GM12878 (cell line): ENCODE data around the gene PROB1. TPM values are rescaled to one million over a fixed set of nuclear protein-coding genes. Genes with fewer than 3 reads are reported as not detected.
A peak's percentile ranks its signal among the peaks of the same experiment; 100 is the strongest.

Experiments
- ATAC-seq: fragments of 200-7000 bp; cut with Tn5 transposase; 3 replicates; pipeline ENCODE4 v1.9.1; 2020; ENCODE audit warnings: mild to moderate bottlenecking, moderate library complexity
- BruUV-seq: library from RNA; stranded (reverse); fragments of 400-500 nt; replicated peaks from 2 replicates; lab custom pipeline; 2021; lab: Mats Ljungman, UMichigan
- CTCF ChIA-PET: fragments of 300-600 bp; sonication (Branson Sonifier 250); formaldehyde crosslinking; extraction: SDS; loops from one replicate; lab custom pipeline; 2021; ENCODE audit warnings: inconsistent platforms; lab: Yijun Ruan, JAX
- POLR2A ChIA-PET: fragments of 350-600 bp; formaldehyde crosslinking; extraction: SDS; loops from one replicate; lab custom pipeline; 2021; ENCODE audit warnings: inconsistent platforms; lab: Charles Lee
- RAD21 ChIA-PET: fragments of 300-600 bp; sonication (Branson Sonifier 250); formaldehyde crosslinking; loops from one replicate; lab custom pipeline; 2023; ENCODE audit warnings: antibody characterized with exemption; ENCODE audit not compliant: unreplicated experiment; lab: Charles Lee
- SMC1A ChIA-PET: fragments of 300-600 bp; sonication (Branson Sonifier 250); formaldehyde crosslinking; loops from one replicate; lab custom pipeline; 2023; ENCODE audit not compliant: unreplicated experiment, uncharacterized antibody; lab: Charles Lee
- DNase-seq: peaks from one replicate; pipeline ENCODE4 v3.0.0-alpha.2; 2011; ENCODE audit warnings: low read depth, low spot score
- FAIRE-seq: peaks from 3 replicates; lab custom pipeline; 2011; peaks lifted over from hg19 to GRCh38; lab: Jason Lieb, UNC
- H2AFZ ChIP-seq: 2 replicates; pipeline ENCODE4 v1.6.0; 2011; ENCODE audit warnings: low read depth, low read length, control low read depth; ENCODE audit not compliant: control insufficient read depth
- H3K27ac ChIP-seq: 2 replicates; pipeline ENCODE4 v1.5.1; 2011; ENCODE audit warnings: control low read depth; ENCODE audit not compliant: control insufficient read depth, insufficient read depth
- H3K27me3 ChIP-seq, 2 experiments: replicated peaks in 1 of 2; 2 replicates each; pipeline versions ENCODE4 v1.6.0 to v1.6.1; 2011; ENCODE audit warnings: low read length in 1 of 2; ENCODE audit not compliant: control insufficient read depth in 2 of 2, insufficient read depth in 2 of 2
- H3K36me3 ChIP-seq, 2 experiments: 2 replicates each; pipeline ENCODE4 v1.5.1; 2011; ENCODE audit warnings: low read length in 1 of 2; ENCODE audit not compliant: control insufficient read depth in 2 of 2, insufficient read depth in 2 of 2
- H3K4me1 ChIP-seq: 2 replicates; pipeline ENCODE4 v1.6.1; 2011; ENCODE audit warnings: mild to moderate bottlenecking, low read length, moderate library complexity, mixed read lengths; ENCODE audit not compliant: control insufficient read depth, insufficient read depth
- H3K4me2 ChIP-seq: 2 replicates; pipeline ENCODE4 v1.6.0; 2011; ENCODE audit warnings: control low read depth; ENCODE audit not compliant: control insufficient read depth, insufficient read depth
- H3K4me3 ChIP-seq: fragments of 200-600 bp; sonication (generic); 2 replicates; pipeline ENCODE4 v1.5.1; 2016
- H3K79me2 ChIP-seq: 2 replicates; pipeline ENCODE4 v1.6.0; 2011; ENCODE audit warnings: low read length; ENCODE audit not compliant: control insufficient read depth, insufficient read depth
- H3K9ac ChIP-seq: 2 replicates; pipeline ENCODE4 v1.8.0; 2011; ENCODE audit warnings: low read length, control low read depth, mixed read lengths; ENCODE audit not compliant: control insufficient read depth, insufficient read depth
- H3K9me3 ChIP-seq: replicated peaks from 3 replicates; pipeline ENCODE4 v1.5.1; 2011; ENCODE audit warnings: mild to moderate bottlenecking, low read length; ENCODE audit not compliant: control insufficient read depth, insufficient read depth
- H4K20me1 ChIP-seq: 2 replicates; pipeline ENCODE4 v1.6.0; 2011; ENCODE audit not compliant: control insufficient read depth, insufficient read depth
- BACH1 ChIP-seq: fragments of 450-650 bp; IDR thresholded peaks from 2 replicates; pipeline ENCODE4 v1.6.1; 2017; ENCODE audit warnings: mild to moderate bottlenecking, borderline replicate concordance
- CBX3 ChIP-seq: fragments of 200-600 bp; sonication (generic); IDR thresholded peaks from 2 replicates; pipeline ENCODE4 v1.6.1; 2016; ENCODE audit warnings: low read depth, borderline replicate concordance
- CREM ChIP-seq: IDR thresholded peaks from 2 replicates; pipeline ENCODE4 v1.6.1; 2014; ENCODE audit warnings: antibody characterized with exemption, low read depth
- E2F4 ChIP-seq: IDR thresholded peaks from 2 replicates; pipeline ENCODE4 v1.6.1; 2012; ENCODE audit warnings: low read depth, low read length, improper control_type of control experiment
- EZH2 ChIP-seq: IDR thresholded peaks from 2 replicates; pipeline ENCODE4 v1.6.1; 2012; ENCODE audit warnings: low read depth, mild to moderate bottlenecking, control low read depth, inconsistent platforms, low read length, borderline replicate concordance; ENCODE audit not compliant: control insufficient read depth
- GATAD2B ChIP-seq: fragments of 450-650 bp; conservative IDR thresholded peaks from 2 replicates; pipeline ENCODE4 v1.6.1; 2017; ENCODE audit warnings: low read depth, mild to moderate bottlenecking, moderate library complexity
- HCFC1 ChIP-seq: fragments of 150-350 bp; IDR thresholded peaks from 2 replicates; pipeline ENCODE4 v1.6.1; 2014; ENCODE audit warnings: low read length
- LARP7 ChIP-seq: fragments of 450-650 bp; IDR thresholded peaks from 2 replicates; pipeline ENCODE4 v1.6.1; 2017; ENCODE audit warnings: mild to moderate bottlenecking
- NFIC ChIP-seq: IDR thresholded peaks from 2 replicates; pipeline ENCODE4 v1.6.1; 2012; ENCODE audit warnings: low read depth, mild to moderate bottlenecking, inconsistent platforms, low read length, moderate library complexity
- NR2F1 ChIP-seq: fragments of 450-650 bp; conservative IDR thresholded peaks from 2 replicates; pipeline ENCODE4 v1.6.1; 2017; ENCODE audit warnings: mild to moderate bottlenecking
- PRDM15 ChIP-seq: fragments of 450-650 bp; formaldehyde crosslinking; IDR thresholded peaks from 2 replicates; pipeline ENCODE4 v1.4.0; 2020; ENCODE audit warnings: mild to moderate bottlenecking, moderate library complexity
- SMARCA5 ChIP-seq: fragments of 450-650 bp; IDR thresholded peaks from 2 replicates; pipeline ENCODE4 v1.6.1; 2017; ENCODE audit warnings: mild to moderate bottlenecking
- ZNF207 ChIP-seq: fragments of 450-650 bp; IDR thresholded peaks from 2 replicates; pipeline ENCODE4 v1.6.1; 2014; ENCODE audit warnings: antibody characterized with exemption, mild to moderate bottlenecking, borderline replicate concordance
- WGBS: methylation state at CpG from one replicate; pipeline ENCODE4 v1.1.6; 2016; ENCODE audit warnings: low lambda C conversion rate; ENCODE audit not compliant: insufficient replicate concordance, insufficient coverage; ENCODE audit errors: missing lambda C conversion rate; 5-methylcytosine and 5-hydroxymethylcytosine counted together
- in situ Hi-C: fragments of 300-500 bp; cut with MboI; formaldehyde crosslinking; loops from 9 replicates; pipeline ENCODE4 v1.14.3; 2018; ENCODE audit warnings: mixed read lengths
- intact Hi-C: fragments of 100-400 bp; cut with micrococcal nuclease; formaldehyde crosslinking; loops from one replicate; pipeline ENCODE4 v1.14.2; 2022; ENCODE audit not compliant: unreplicated experiment
- polyA plus RNA-seq, 11 experiments: library from polyadenylated mRNA; depleted of rRNA in 4 of 11; unstranded in 6 of 11; stranded (reverse) in 5 of 11; fragments of >200 nt; fragmentation: Nextera tagmentation in 4 of 11; fragmentation: Illumina TruSeq in 1 of 11; extraction: Ambion mirVana in 4 of 11; extraction: Trizol in 1 of 11; gene quantifications; 1 replicate in 1 of 11; 2 replicates in 10 of 11; pipeline versions ENCODE4 v1.2.1 to v1.2.3, GENCODE V29; 2011 to 2016; ENCODE audit warnings: inconsistent platforms in 2 of 11, missing spikeins in 2 of 11, low read depth in 1 of 11
- total RNA-seq, 4 experiments: library from RNA; depleted of rRNA in 3 of 4; stranded (reverse); fragments of >200 nt in 3 of 4; fragmentation: Illumina TruSeq in 1 of 4; extraction: Trizol in 1 of 4; gene quantifications; 2 replicates each; pipeline versions ENCODE4 v1.2.1 to v1.2.3, GENCODE V29; 2013 to 2021
- TF ChIP-seq, protein P1 (sequence below): fragments of 450-650 bp; IDR thresholded peaks from 2 replicates; pipeline ENCODE4 v1.6.1; 2017; ENCODE audit warnings: mild to moderate bottlenecking, moderate library complexity

PROB1 gene
- total and polyA plus RNA-seq, 10 of the 15 experiments (the other 5 are each of a cell fraction or from before 2014, with no cell fraction given), result 0.14 to 8.1 (median 2.9) TPM

GRCh38 chr5:139392324-139392677 is 2.6 kb downstream of the PROB1 start:
- ChIA-PET RAD21 (interaction anchor here (1.0 to 5.8 kb wide), 10 partner anchors 11 to 567 kb away, joined by 3 to 42 read pairs (median 8); partner anchors contain the start of genes MATR3, PAIP2 and SPATA24), POLR2A (interaction anchor here (0.9 to 6.8 kb wide), 9 partner anchors 9 to 169 kb away, joined by 3 to 74 read pairs (median 7); partner anchors contain the start of genes MATR3, PAIP2, SPATA24 and UBE2D2), SMC1A (interaction anchor here (0.8 to 3.0 kb wide), 6 partner anchors 9 to 140 kb away, joined by 3 to 26 read pairs (median 8); partner anchors contain the start of gene PAIP2), CTCF (interaction anchor here (1.0 to 4.4 kb wide), 9 partner anchors 11 to 141 kb away, joined by 3 to 35 read pairs (median 8); partner anchors contain the start of genes PAIP2 and SPATA24)
- peaks cover 84% of the 10 kb centered on the region for H3K79me2 ChIP-seq
- intact Hi-C loops (loop anchor here (2.0 to 5.0 kb wide), 4 partner anchors 52 to 140 kb away; partner anchors contain the start of genes MATR3 and PAIP2), in situ Hi-C loops (no loop called here)
- H3K9ac ChIP-seq, result peak overlapping the region; percentile 97
- under 1% methylated on average over 36 of the region's 36 CpGs for WGBS
- H3K27ac ChIP-seq, result peak overlapping the region; percentile 90
- H3K4me1 ChIP-seq, result peaks cover 54% of the 10 kb centered on the region
- DNase-seq (no peak), FAIRE-seq (no peak), ATAC-seq (peak; percentile 27; the same call in 2 of the 3 replicates)
- no TSS peak for BruUV-seq
- peak overlapping the region; percentile 73 for H3K4me2 ChIP-seq
- no peaks in the 10 kb centered on the region for H3K27me3 ChIP-seq
- H3K4me3 ChIP-seq, result peak overlapping the region; percentile 87
- peak overlapping the region; percentile 86 for H2AFZ ChIP-seq
- H3K36me3 ChIP-seq, result peaks cover 0 to 7% of the 10 kb centered on the region in 2 experiments; a peak in 2 of 4 replicates
- no peaks in the 10 kb centered on the region for H3K9me3 ChIP-seq
- H4K20me1 ChIP-seq, result no peaks in the 10 kb centered on the region
- TF ChIP-seq LARP7 (peak; percentile 89; the same call in 1 of the 2 replicates), BACH1 (peak; percentile 82), E2F4 (no peak), PRDM15 (CRISPR knock-in tag) (no peak), CBX3 (no peak), SMARCA5 (no peak), EZH2 (no peak), CREM (no peak), NR2F1 (peak; percentile 75), GATAD2B (peak; percentile 73; the same call in 1 of the 2 replicates), HCFC1 (no peak), ZNF207 (0 out of 2 replicates have a peak, but pooled peaks have one; percentile 46), NFIC (no peak)
- TF ChIP-seq, protein P1, sequence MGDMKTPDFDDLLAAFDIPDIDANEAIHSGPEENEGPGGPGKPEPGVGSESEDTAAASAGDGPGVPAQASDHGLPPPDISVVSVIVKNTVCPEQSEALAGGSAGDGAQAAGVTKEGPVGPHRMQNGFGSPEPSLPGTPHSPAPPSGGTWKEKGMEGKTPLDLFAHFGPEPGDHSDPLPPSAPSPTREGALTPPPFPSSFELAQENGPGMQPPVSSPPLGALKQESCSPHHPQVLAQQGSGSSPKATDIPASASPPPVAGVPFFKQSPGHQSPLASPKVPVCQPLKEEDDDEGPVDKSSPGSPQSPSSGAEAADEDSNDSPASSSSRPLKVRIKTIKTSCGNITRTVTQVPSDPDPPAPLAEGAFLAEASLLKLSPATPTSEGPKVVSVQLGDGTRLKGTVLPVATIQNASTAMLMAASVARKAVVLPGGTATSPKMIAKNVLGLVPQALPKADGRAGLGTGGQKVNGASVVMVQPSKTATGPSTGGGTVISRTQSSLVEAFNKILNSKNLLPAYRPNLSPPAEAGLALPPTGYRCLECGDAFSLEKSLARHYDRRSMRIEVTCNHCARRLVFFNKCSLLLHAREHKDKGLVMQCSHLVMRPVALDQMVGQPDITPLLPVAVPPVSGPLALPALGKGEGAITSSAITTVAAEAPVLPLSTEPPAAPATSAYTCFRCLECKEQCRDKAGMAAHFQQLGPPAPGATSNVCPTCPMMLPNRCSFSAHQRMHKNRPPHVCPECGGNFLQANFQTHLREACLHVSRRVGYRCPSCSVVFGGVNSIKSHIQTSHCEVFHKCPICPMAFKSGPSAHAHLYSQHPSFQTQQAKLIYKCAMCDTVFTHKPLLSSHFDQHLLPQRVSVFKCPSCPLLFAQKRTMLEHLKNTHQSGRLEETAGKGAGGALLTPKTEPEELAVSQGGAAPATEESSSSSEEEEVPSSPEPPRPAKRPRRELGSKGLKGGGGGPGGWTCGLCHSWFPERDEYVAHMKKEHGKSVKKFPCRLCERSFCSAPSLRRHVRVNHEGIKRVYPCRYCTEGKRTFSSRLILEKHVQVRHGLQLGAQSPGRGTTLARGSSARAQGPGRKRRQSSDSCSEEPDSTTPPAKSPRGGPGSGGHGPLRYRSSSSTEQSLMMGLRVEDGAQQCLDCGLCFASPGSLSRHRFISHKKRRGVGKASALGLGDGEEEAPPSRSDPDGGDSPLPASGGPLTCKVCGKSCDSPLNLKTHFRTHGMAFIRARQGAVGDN, result no peak
